HG03139 (cell line): Measurements from ENCODE around the gene SLC1A4.
"Not testable (repeated sequence)": the region's sequence is repeated elsewhere in the genome, so short reads cannot be mapped to it uniquely, and the experiment has no call there.

Source experiments
- ATAC-seq: cut with Tn5 transposase; IDR thresholded peaks from one replicate; pipeline ENCODE4 v1.9.1; 2021; ENCODE audit not compliant: unreplicated experiment

SLC1A4 gene

DNA sequence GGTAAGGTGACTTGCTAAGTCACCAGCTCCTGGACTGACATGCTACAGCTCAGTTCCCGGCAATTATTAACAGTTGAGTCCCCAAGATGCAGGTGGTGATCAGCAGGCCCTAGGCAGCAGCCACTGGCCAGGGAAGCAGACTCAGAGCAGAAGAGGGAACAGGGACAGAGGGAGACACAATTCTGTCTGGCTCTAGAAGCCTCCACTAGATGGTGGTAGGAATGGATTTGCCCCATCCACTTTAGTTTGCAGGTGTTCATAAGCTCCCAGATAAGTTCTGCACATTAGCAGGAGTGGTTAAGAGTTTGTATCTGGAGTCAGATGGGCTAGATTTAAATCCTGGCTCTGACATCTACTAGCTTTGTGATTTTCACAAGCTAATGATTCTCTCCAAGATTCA lies 25.5 kb upstream of the SLC1A4 start:
- no peak for ATAC-seq

DNA sequence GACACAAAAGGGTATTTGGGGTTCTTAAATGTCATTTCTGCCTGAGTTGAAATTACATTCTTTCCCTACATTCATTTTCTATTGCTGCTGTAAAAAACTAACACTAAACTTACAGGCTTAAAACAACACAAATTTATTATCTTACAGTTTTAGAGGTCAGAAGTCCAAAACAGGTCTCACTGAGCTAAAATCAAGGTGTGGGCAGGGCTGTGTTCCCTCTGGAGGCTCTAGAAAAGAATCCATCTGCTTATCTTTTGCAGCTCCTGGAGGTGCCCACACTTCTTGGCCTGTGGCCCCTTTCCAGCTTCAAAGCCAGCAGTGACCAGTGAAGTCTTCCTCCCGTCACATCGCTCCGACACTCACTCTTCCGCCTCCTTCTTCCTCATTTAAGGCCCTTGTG lies 23.2 kb upstream of the SLC1A4 start:
- no peak for ATAC-seq

DNA sequence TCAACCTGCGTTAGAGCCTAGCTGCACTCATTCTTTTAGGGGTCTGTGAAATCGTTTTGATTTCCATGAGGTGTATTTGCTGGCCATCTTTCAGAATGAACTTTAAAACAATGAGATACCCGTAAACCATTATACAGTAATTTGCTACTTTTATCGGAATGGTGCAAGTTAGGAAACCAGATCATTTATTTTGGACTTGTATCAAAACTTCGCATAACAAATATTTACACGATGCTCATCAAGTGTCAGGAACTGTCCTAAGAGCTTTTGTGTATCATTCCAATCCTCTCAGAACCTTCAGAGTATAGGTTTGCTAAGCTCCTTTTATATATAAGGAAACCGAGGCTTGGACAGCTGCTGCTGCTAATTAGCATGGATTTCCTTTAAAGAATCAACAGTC lies 22.4 kb upstream of the SLC1A4 start:
- no peak for ATAC-seq

DNA sequence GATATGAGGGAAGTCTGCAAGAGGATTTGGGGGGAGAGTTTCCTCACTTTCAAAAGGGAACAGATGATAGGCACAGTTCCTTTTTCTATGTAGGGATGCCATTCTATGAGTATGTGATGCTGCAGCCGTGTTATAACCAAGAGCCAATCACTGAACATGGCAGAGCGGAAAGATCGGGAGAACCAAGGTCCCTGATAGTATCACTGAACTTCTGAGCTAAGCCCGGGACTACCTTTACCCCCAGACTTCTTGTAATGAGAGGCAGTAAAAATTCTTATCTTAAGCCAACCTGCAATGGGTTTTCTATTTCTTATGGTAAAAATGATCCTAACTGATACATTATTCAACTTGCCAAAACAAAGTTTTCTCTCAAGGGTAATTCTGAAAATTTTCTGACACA lies 21.6 kb upstream of the SLC1A4 start:
- ATAC-seq, result no peak

DNA sequence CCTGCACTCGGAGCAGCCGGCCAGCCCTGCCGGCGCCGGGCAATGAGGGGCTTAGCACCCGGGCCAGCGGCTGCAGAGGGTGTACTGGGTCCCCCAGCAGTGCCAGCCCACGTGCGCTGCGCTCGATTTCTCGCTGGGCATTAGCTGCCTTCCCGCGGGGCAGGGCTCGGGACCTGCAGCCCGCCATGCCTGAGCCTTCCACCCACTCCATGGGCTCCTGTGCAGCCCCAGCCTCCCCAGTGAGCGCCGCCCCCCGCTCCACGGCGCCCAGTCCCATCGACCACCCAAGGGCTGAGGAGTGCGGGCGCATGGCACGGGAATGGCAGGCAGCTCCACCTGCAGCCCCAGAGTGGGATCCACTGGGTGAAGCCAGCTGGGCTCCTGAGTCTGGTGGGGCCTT lies 20.1 kb upstream of the SLC1A4 start:
- ATAC-seq, result not testable (repeated sequence)

DNA sequence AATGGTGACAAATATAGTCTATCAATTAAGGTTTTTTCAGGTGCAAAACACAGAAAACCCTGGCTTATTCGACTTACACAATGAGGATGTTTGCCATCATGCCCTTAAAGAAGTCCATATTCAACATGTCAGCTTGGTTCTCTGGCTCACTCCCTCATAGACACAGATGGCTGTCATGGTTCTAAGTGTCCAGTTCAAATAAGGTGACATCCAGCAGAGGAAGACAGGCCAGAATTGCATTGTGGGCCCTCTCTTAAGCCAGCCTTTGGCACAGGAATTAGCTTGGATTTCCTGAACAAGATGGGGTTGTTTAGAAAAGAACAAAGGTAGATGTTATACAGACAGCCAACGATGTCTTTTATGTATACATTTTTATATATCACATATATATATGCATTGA lies 18.7 kb upstream of the SLC1A4 start:
- ATAC-seq, result no peak

DNA sequence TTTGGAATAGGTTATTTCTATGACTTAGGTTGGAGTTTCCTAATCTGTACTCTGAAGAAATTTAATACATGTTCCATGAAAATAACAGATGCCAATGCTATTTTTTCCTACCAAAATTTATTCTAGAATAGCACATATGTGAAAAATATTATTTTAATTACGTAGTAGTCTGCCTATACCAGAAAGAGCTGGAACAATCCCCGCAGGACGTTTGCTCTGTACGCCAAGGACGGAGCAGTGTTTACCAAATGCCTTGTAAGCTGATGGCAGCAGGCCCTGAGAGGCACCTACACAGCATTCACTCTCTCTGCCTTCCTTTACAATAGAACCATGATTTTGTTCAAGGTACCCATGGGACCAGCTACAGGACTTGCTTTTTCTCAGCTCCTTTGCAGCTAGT lies 16.8 kb upstream of the SLC1A4 start:
- no peak for ATAC-seq

DNA sequence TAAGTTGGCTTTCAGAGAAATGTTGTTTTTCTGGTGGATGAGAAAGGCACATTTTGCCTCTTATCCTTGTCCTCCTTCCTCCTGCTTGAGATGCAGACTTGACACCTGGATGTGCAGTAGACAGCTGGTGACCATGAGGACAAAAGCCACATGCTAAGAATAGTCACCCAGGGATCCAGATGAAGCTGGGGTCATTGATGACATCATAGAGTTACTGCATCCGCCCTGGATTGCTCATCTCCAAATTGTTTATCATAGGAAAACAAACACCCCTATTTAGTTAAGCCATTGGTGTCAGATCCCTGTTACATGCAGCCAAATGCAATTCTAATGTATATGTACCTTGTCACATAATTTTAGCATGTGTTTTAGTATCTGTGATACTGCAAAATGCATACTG lies 16.3 kb upstream of the SLC1A4 start:
- ATAC-seq, result no peak

DNA sequence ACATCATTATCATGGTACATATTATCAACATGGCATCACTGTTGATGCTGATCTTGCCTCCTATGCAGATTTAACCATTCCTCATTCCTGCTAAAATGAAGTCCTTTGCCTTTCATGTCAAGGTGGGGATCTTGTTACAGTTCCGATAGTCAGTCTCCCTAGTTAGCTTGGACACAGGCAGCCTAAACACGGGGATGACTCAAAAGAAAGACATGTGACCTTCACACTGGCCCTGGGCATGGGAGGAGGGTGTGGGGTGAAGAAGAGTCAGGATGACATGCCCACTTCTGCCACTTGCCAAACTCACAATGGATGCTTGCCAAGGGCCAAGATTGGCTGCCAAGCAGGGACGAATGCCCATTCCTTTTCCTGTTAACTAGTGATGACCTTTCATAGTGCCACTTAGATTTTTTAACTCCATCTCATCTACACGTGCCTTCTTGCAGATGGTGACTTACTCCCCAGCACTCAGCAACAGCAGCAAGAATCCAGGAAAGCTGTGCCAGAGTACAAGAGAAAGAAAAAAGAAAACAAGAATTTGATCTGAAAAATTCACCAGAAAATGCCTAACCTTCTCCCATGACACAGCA lies 13.9 kb upstream of the SLC1A4 start:
- no peak for ATAC-seq

DNA sequence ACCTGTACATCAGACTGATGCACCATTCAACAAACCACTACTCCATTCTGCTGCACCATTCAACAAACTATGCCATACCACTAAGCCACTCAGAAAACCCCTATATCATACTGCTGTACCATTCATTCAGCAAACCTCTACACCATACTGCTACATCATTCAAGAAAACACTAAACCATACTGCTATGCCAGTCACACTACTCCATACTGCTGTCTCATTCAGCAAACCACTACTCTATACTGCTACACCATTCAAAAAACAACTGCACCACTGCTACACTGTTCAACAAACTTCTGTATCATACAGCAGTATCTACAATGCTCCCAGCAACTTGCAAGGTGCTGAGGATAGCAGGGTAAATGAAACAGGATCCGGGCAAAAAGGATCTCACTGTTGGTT lies 12.9 kb upstream of the SLC1A4 start:
- ATAC-seq, result no peak

DNA sequence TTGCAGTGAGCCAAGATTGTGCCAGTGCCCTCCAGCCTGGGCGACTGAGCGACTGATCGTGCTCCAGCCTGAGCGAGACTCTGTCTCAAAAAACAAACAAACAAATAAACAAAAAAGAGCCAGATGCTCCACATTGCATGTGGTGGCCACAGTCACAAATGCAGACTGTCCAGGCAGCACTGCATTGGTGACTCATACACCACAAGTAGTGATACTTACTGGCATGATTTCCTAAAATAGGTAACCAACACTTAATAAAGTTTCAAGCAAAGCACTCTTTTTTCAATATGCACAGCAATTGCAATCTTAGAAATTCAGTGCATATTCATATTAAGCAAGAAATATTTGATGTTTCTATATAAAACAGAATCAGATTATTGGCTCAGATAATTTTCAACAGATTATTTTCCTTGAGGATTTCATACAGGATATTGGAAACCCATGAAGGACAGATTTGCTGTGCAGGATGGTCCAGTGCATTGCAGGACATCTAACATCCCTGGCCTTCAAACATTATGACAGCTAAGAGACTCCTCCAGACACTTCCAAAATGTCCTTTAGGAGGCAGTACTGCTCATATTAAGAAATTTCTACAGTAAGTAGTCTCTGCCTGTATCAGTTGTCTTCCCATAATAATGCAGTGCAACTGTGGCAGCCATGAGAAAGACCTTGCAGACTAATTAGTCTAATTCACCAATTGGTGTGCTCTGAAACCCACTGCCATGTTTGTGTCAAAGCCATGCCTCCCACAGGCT lies 10.5 kb upstream of the SLC1A4 start:
- ATAC-seq, result no peak

DNA sequence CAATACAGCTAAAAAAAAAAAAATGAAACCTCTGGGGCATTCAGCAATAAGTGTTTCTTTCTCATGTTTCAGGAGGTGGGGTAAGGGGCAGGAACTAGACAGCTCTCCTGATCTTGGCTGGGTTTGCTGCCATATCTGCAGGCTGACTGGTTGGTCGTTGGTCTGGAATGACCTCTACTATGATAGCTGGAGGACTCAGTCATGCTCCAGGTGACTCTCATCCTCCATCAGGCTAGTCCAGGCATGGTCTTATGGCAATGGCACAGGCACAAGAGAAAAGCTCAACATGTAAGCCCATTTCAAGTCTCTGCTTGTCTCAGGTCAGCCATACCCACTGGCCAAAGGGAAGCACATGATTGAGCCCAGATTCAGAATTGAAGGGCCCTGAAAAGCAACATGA lies 9.5 kb upstream of the SLC1A4 start:
- ATAC-seq, result no peak

DNA sequence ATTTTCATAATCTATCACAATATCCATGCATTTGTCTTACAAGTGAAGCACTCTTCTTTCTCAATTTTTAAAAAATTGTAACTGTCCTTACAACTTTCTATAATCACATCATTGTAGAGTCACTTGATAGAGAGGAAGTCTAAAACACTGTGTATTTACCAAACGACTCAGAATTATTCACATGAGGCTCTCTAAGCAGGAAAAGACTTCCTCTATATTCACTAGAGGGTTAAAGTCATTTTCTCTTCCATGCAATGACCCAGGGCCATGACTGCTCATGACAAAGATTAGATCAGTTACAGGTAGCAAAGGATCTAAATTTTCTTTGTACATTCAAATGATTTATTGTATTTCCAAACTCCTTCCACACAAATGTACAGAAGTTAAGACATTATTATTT lies 9.0 kb upstream of the SLC1A4 start:
- ATAC-seq, result no peak

DNA sequence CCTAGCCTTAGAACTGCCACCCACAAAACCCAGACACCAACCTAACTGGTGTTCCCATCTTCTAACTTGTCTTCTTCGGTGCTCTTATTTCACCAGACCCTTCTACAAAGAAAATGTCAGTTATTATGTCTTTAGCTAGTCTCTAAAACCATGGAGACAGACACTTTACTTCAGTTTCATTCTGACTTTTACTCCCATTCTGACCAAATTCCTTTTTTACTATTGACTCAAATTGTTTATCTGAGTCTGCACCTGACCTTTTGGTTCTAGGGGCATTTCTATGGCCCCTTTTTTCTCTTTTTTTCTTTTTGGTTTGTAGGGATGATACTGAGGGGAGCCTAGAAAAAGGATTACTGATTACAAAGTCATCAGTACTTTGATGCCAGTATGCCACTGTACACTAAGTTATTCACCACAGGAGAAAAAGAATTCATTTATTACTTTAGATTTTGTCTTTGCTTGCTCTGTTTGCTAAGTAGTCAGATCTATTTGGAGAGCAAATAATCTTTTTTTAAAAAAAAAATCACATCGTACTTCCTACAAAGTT lies 6.8 kb upstream of the SLC1A4 start:
- ATAC-seq, result no peak

DNA sequence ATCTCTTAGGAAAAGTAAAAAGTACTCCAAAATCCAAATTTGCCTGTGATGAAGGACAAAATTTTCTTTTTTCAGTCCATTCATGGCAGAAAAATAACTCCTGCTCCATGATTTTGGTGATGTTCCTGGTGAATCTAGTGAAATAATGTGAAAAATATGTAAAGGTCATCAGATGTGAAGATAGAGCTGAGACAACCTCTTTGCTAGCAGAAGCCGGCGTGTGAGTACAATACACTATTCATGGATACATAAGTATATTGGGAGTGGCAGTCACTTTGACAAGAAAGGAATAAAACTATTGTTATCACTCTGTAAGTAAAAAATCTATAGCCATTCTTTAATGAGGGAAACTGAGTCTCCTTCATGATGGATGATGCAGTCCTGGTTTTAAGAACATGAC lies 6.3 kb upstream of the SLC1A4 start:
- no peak for ATAC-seq

DNA sequence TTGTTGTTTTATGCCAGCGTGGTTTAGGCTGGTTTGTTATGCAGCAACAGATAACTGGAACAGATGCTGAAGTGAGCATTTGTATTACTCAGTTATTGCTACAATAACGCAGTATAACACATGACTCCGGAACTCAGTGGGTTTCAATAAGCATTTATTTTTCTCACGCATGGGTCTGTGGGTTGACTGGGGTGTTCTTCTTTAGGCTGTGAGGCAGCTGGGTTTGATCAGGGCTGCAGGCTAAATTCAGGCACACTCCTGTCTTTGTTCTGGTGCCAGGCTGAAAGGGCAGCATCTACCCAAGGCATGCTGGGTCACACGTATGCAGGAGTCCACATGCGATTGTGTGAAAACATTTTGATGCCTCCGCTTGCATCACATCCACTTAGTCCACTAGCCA lies 3.8 kb upstream of the SLC1A4 start:
- ATAC-seq, result no peak

DNA sequence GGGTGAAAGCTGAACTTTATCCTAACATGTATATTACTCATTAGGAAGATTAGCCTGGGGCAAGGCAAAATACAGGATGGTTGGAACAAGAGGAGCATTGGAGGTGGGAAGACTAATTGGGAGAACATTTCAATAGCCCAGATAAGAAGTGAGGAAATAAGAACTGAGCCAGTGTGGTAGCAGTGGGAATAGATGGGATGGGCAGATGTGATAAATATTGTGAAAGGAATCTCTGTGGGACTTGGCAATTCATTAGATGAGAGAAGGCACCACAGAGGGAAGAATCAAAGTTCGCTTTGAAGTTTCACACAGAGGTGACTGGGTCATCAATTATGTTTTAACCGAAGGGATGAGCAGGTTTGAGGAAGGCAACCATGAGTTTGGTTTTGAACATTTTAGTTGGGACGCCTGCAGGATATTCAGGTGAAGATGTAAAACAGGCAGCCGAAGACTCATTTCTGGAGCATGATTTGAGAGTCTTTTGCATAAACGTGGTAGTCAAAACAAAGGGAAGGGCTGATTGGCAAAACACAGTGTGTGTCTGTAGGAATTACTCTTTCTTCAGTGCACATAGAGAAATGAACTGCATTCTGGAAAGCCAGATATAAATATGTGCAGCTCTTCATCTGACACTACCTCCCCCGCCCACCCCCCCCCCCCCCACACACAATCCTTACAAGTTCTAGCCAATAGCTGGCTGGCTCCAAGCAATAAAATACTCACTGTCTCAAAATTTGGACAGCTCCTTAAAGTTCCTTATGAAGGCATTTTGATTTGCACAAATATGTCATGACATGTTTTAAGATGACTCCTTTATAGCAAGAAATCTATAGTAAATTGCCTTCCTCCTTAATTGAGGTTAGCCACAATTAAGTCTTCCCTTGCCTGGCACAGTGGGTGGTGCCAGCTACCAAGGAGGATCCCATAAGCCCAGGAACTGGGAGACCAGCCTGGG lies 1.9 kb upstream of the SLC1A4 start:
- no peak for ATAC-seq

DNA sequence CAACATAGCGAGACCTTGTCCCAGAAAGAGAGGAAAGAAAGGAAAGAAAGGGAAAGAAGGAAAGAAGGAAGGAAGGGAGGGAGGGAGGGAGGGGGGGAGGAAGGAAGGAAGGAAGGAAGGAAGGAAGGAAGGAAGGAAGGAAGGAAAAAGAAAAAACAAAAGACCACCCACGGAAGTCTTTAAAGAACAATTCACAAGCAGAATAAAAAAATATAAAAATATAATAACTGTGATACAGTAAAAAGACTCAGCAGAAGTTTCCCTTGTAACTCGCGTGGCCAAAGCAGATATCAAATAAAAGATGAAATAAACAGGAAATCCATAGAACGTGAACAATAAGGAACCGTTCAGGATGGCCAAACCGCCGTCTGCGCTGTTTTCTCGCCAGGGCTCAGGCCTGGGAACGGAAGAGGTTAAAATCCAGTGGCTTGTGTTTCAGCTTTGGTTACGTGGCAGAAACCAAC lies 1.2 kb upstream of the SLC1A4 start:
- ATAC-seq, result no peak

DNA sequence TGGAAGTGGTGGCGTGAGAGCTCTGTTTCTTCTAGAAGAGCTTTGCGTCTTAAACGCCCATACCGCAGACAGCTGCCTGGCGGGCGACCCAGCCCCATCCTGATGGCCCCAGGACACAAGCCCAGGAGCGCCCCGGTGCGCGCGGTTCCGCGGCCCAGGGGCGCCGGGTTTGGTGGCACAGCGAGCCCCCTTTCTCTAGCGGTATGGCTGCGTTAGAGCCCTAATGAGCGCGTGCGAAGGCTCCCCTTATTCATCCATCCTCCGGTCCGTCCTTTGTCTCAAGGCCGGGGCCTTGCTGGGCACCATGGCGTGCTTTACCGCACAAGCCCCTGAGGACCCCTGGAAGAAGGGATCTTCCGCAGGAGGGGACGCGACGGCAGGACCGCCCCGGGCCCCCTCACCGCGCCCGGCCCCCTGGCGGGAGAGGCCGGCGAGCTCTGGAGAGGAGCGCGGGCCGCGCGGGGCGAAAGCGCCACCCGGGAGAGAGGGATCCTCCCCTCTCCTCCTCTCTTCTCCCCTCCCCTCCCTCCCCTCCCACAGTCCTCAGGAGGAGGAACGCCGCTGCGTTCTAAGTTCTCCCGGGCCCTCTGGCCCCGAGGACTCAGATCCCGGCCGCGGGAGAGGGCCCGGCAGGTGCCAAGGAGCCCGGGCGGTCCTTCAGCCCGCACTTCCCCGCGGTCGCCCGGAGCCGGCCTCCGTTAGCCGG lies 626 bp upstream of the SLC1A4 start:
- peak; percentile 30 for ATAC-seq

DNA sequence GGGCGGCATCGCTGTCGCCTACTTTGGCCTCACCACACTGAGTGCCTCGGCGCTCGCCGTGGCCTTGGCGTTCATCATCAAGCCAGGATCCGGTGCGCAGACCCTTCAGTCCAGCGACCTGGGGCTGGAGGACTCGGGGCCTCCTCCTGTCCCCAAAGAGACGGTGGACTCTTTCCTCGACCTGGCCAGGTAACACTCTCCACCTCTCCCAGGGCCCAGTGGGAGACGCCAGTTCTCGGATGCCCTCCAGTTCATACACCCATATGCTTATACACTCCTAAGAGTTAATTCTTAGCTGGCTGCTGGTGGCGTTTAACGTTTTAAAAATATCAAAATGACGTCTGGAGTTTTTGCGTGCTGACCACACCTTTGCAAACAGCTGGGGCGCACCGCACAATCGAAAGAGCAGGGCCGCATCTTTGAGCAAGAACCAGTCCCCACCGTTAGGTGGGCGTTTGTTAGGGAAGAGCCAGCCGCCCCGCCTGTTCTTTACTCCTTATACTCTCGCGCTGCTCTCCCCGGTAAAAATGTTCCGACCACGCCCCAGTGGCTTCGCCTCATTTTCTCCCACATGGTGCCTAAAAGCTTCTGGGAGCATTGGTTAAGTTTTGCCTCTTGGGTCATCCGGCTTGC lies 899 bp downstream of the SLC1A4 start:
- no peak for ATAC-seq
